Neural progenitor cell (in vitro differentiated cells): ENCODE measurements around the gene PHLDB2.

Source experiments
- CTCF ChIP-seq: fragments of 200-600 bp; sonication (generic); IDR thresholded peaks from 2 replicates; pipeline ENCODE4 v1.5.1; 2017; ENCODE audit warnings: antibody characterized with exemption, mild to moderate bottlenecking
- EZH2phosphoT487 ChIP-seq: fragments of 200-600 bp; sonication (generic); IDR thresholded peaks from 2 replicates; pipeline ENCODE4 v1.6.1; 2017; ENCODE audit warnings: antibody characterized with exemption

GRCh38 chr3:111943533-111943932 is 84.5 kb downstream of the PHLDB2 start:
- no peak for TF ChIP-seq CTCF
- TF ChIP-seq EZH2phosphoT487 = no peak
